HG03378 (cell line): ENCODE measurements around the gene MMP8.
"Not testable (repeated sequence)": the region's sequence is repeated elsewhere in the genome, so short reads cannot be mapped to it uniquely, and the experiment has no call there.

Experiments used
- ATAC-seq: cut with Tn5 transposase; IDR thresholded peaks from one replicate; pipeline ENCODE4 v1.9.1; 2021; ENCODE audit warnings: mild to moderate bottlenecking, moderate library complexity; ENCODE audit not compliant: unreplicated experiment

The MMP8 gene, protein sequence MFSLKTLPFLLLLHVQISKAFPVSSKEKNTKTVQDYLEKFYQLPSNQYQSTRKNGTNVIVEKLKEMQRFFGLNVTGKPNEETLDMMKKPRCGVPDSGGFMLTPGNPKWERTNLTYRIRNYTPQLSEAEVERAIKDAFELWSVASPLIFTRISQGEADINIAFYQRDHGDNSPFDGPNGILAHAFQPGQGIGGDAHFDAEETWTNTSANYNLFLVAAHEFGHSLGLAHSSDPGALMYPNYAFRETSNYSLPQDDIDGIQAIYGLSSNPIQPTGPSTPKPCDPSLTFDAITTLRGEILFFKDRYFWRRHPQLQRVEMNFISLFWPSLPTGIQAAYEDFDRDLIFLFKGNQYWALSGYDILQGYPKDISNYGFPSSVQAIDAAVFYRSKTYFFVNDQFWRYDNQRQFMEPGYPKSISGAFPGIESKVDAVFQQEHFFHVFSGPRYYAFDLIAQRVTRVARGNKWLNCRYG

DNA sequence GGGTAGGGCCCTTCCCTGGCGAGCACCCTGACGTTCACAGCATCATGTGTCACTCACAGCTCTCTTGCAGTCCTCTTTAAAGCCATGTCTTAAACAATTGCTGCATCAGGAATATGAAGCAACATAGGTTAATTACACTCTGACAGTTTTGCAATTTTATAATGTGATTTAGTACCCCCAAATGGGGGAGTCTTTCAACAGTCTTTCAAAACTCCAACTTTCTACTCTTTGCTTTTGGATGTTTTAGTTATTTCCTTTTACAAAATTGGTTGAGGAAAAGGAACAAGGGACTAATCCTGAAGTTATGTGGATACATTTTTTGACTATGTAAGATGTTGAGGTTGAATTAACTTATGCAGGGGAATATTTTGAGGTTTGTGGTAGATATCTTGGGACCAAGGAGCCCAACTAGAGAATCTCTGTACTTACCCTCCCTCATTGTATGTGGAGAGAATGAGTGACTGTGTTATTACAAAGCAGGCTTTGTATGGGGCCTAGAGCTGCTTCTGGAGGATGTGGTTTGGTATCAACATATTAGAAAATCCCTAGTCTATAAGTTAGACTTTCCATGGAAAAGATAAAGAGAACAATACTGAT, at the start of gene MMP8:
Gene MMP8 (minus strand): TSS at position 51 of the 597 bp plus-strand sequence. CDS start 99 bp downstream, outside the sequence.
- no peak for ATAC-seq

DNA sequence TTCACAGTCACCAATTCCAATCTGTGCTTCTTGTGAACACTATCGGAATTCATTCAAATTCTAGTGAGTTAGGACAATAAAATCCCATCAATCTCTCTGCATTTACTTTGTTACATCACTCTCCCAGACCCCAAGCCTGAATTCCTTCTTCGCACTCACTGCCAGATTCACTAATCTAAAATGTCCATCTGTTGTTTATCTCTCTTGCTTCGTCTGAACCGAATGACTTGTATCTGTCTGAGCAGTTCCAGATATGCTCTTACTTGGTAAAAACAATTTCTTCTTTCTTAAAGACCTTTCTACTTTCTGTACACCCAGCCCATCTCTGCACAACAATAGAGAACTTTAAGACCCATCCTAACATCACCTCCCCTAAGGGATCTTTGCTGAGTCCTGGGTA, 48.6 kb upstream of the MMP8 start:
- no peak for ATAC-seq

DNA sequence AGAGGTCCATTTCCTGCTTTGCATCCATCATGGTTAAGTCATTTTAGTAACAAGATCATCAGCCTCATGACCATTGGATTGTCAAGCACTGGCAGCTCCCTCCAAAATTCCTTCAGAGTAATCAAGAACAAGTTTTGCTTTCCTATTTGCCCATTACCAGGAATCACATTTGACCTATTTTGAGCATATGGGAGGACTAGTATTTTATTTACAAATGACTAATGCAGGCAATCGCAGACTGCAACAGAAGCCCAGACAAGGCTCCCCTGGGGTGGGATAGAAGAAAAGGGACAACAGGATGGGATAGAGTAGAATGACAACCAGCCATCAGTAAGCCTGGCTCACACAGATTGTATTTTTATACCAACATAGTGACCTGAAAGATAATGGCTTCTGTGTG, 46.6 kb upstream of the MMP8 start:
- ATAC-seq = no peak

DNA sequence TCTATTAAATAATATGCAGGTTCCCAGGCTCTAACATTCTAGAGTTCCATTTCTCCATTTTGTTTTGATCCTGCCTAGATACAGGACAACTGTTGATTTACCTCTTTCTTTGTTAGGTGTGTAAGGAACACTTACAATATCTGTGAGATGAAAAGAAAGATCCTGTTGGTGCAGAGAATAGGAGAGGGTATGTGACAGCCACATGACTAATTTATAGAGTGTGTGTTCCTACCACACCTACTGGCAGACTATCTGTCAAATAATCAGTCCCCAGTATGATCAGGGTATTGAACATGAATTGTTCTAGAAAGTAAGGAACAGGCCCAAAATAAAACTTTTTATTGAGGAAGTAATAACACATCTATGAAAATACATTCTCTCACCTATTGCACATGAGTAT, 45.4 kb upstream of the MMP8 start:
- ATAC-seq = no peak

DNA sequence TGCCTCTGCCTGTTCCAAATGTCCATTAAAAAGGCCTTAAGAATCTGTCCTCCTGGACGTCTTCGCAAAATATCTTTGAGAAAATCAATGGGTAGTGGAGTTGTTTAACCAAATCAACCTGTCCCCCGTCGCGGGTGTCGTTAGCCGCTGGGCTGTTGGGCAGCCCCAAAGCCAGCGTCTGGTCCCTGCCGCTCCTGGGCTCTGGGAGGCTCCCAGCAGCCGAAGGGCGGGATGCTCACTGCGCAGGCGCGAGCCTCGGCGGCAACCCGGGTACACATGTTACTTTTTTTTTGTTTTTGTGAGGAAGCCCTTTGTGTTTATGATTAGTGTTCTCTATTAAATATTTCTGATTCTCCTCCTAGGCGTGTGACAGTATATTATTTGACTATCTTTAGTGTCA, 43.0 kb upstream of the MMP8 start:
- ATAC-seq = no peak

DNA sequence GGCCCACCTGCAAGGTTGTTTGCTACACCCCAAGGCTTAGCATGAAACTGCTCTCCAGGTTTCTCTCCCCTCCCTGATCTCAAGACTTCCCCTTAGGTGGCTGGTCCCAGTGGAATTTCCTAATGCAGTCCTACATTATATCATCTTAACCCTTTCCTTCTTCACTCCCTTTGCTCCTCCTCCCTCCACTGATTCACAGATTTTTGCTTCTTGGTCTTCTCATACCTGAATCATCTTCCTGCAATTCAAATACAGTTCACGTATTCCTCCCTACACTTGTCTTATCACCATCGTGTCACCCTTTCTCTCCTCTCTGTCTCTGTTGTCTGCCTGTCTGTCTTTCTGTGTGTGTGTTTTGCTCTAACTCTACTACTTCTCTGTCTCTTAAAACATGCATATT, 38.7 kb upstream of the MMP8 start:
- no peak for ATAC-seq

DNA sequence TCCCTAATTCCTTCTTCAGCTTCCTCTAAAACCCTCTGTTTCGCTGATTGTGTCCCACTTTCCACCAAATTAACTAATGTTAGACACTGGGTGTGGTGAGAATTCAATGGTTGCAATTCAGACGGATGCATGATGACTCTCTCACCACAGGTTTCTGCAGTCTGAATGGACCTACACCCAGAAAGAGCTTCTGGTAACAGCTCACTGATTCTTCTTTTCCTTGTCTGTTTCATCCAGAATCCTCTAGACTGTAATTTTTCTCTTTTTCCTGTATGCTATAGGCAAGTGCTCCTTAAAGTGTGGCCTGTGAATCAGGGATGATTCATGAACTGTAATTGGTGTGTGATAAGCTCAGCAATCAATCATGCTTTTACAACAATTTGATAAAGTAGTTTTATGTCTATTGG, 37.6 kb upstream of the MMP8 start:
- no peak for ATAC-seq

DNA sequence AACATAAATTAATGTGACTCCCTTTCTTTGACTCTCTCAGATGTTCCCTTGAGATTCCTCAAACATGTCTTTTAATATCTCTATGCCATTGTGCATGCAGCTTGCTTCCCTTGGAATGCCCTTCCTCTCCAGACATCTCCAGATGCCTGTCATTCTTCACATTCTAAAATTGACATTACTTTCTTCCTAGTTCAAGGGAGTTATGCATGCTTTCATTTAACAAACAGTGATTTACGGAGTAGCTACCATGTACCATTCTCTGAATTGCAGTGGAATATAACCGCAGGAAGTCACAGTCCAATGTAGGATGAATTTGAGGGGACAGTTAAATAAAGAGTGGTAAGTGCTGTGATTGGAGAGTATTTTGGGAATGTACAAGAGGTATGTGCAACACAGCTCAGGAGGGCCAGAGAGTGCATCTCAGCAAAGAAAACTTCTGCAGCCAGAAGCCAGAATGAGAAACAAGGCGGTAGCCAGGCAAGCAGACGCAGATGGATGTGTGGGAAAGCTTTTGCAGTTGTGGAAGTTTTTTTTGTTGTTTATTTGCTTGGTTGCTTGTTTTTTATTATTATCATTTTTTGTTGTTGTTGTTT, 37.0 kb upstream of the MMP8 start:
- ATAC-seq = no peak

DNA sequence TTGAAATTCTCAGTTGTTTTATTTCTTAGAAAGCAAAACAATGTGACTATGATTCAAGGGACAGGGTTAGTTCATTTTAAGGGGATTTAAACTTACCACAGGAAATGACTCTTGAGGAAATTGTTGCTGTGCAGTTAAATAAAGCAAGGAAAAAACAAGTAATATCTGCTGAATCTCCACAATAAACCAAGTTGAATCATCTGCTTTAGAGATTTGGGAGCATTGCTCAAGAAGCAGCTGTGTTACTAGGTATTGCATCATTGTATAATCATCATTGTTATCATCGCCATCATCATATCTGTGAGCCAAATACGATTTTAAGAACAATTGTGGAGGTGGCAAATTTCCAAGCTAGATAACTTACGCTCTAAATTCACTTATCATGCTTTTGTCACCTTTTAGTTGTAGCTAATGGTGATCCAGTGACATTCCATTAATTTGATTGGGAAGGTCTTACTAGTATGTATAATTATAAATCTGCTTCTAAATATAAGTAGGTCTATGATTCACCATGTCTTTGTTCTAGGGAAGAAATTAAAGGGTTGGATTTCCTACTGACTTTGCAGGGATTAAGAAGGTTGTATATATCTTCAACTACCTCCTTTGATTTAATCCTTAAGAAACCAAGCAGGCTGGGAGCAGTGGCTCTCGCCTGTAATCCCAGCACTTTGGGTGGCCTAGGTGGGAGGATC, 35.7 kb upstream of the MMP8 start:
- no peak for ATAC-seq

DNA sequence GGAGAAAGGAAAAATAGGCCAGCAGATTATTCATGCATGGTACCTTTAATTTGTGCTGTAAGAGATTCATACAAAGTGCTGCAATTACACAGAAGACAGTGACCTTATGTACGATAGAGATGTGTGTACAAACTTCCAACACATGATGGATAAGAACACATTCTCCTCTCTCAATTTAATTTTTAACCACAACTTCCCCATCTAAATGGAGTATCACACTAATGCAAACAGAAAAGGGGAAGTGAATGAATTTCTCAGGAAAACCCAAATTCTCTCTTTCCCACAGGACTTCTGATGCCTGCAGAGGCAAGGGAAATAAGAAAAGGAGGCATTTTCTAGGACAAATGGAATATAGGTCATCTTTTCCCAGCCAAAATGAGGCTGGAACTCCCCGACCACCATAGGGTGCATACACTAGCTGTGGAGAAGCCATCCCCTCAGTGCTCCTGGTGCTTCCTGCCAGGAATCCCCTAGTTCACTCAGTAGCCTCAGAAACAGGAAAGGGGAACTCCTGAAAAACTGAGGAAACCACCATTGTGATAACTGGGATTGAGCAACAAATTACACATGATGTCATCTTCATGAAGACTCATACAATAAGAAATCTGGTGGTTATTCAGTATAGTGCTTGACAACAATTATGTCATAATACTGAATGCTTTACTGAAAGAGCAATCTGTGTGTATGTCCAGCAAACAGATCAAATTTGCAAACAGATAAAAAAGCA, 33.2 kb upstream of the MMP8 start:
- ATAC-seq = no peak

DNA sequence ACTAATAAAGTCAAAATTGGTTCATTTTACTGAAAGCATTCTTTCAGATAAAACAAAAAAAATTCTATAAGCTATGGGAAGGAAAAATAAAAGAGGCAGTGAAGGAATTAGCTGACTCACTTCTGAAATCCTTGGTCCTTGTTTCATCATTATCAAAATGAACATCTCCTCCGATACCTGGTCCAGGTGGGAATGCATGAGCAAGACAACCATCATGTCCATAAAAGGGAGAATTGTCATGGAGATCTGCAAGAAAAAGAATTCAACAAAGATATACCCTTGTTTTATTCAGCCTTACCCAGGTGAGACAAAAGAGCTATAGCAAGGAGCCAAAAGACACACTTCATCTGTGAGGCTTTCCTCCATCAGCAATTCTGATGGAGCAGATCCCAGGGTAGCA, 28.5 kb upstream of the MMP8 start:
- no peak for ATAC-seq

DNA sequence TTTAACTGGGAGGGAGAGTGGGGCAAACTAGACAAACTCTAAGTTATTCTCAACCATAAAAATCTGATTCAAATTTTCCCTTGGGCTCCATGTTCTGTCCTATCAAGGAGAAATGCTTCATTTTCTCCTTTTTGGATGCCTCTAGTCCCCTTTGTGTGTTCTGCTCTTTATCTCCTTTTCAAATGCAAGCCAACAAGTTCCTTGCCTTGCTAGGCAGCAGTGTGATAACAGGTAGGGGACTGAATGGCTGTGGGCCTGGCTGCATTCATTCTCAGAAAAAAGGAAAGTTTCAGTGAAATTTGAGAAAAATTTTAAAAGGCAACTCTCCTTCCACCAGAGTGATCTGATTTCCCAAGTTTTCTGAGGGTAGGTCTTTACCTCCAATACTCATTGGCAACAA, 26.9 kb upstream of the MMP8 start:
- ATAC-seq = no peak

DNA sequence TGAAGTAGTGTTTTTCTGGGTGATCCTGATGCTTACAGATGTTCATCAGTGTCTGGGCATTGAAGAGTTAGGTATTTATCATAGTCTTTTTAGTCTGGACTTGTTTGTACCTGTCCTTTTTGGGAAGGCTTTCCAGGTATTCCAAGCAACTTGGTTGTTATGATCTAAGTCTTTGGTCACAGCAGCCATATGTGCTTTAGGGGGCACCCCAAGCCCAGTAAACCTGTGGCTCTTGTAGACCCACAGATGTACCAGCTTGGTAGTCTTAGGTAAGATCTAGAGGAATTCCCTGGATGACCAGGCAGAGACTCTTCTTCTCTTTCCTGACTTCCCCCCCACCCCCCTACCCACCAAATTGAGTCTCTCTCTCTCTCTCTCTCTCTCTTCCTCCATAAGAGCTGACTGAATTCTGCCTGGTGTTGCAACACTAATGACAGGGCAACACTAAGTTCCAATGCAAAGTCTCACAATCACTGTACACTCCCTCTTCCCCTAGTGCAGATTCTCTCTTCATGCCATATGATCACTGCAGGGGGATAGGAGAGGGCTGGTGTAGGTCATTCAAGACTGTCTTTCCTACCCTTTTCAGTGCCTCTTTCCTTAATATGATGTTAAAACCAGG, 24.5 kb upstream of the MMP8 start:
- no peak for ATAC-seq

DNA sequence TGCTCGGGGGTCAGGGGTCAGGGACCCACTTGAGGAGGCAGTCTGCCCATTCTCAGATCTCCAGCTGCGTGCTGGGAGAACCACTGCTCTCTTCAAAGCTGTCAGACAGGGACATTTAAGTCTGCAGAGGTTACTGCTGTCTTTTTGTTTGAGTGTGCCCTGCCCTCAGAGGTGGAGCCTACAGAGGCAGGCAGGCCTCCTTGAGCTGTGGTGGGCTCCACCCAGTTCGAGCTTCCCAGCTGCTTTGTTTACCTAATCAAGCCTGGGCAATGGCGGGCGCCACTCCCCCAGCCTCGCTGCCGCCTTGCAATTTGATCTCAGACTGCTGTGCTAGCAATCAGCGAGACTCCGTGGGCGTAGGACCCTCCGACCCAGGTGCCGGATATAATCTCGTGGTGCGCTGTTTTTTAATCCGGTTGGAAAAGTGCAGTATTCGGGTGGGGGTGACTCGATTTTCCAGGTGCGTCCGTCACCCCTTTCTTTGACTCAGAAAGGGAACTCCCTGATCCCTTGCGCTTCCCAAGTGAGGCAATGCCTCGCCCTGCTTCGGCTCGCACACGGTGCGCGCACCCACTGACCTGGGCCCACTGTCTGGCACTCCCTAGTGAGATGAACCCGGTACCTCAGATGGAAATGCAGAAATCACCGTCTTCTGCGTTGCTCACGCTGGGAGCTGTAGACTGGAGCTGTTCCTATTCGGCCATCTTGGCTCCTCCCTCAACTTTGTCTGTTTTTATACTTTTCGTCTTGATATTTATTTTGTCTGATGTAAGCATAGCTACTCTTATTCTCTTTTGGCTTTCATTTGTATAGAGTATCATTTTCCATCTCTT, 22.2 kb upstream of the MMP8 start:
- not testable (repeated sequence) for ATAC-seq

DNA sequence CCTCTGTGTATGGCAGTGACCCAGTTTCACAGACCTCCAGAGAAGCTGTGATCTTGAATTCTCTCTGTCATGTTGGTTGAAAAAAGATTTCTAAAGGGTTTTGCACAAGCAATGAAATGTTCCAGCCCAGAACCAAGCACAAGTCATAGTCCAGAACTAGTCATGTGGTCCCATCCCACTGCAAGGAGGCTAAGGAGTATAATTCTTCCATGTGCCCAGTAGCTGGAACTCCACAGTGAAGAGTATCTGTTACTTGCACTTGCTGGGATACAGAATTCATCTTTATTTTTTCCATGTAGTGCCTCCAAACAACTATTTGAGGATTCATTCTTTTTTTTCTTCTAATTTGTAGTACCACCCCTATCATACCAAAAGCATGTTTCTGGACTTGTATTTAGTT, 9.9 kb upstream of the MMP8 start:
- no peak for ATAC-seq

DNA sequence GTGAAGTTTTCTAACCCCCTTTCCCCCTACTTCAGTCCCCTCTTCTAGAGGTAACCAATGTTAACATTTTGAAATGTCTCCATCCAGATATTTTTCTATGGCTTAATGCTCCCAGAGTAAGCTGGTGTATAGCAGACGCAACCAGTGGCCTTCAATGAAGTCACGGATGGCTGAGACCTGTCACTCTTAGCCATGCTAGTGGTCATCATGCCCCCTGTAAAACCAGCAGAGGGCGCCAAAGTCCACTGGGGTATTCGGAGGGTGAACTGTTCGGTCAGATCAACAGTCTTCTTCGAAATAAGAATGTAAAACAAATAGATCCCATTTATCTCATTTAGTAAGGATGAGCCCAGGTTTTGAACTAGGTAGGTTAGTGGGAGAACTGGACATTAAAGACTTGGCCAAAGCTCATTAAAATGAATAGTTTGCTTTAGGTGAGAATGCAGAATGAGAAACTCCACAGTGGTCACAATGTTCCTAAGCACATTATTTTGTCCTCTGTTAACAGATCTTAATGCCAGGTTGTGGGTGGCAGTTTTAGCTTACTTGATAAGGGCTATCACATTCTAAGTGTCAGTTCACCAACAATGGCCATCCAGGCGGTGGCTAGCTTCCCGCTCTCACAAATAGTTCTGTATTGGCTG, 8.6 kb upstream of the MMP8 start:
- peak; percentile 90 for ATAC-seq

DNA sequence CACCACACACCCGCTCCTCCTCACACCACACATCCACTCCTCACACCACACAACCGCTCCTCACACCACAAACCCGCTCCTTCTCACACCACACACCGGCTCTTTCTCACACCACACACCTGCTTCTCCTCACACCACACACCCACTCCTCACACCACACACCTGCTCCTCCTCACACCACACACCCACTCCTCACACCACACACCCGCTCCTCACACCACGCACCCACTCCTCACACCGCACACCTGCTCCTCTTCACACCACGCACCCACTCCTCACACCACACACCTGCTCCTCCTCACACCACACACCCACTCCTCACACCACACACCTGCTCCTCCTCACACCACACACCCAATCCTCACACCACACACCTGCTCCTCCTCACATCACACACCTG, 6.2 kb upstream of the MMP8 start:
- ATAC-seq = not testable (repeated sequence)

DNA sequence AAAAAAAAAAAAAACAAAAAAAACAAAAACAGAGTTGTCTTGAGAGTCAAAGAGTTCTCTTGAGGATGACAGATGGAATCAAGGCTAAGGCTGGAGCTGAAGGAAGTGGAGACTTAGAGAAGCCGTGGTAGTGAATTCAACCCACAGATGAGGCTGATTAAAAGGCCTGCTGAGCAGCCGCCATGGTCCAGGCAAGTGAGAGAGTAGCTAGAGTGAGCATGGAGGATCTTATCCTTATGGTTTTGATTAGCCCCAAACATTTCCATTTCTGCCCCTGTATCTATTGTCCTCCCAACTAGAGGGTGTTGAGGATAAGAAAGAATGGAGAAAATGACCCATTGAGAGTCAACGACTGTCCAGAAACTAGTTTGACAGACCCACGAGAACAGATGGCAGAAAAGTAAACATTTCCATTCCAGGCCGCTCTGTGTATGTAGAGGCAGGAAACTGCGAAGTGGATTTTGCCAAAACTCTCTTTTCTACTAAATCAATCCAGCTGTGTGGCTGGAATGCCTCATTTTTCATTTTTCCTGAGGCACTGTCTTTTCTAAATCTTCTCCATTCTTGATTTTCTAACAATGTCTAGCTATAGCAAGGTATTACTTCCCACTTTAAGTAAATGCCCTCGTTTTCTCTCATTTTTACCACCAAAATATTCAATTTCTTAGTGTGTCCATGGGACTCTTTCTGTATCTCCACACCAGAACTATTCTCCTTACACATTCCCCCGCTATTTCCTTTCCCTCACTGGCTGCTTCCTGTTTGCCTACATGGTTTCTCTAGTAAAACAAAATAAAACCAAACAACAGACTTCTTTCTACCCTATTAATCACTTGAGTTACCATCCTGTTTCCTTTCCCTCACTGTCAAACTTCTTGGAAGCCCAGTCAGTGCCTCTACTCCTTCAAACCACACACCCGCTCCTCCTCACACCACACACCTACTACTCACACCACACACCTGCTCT, 5.4 kb upstream of the MMP8 start:
- ATAC-seq = no peak
